Myocyte (in vitro differentiated cells): ENCODE measurements around the gene KRTAP22-1. TPM values are rescaled to one million over a fixed set of nuclear protein-coding genes. Genes with fewer than 3 reads are reported as not detected.

Experiments used
- DNase-seq: peaks from one replicate; pipeline ENCODE4 v3.0.0-alpha.2; 2012; ENCODE audit warnings: low read depth
- polyA plus RNA-seq: library from polyadenylated mRNA; unstranded; fragments of >200 nt; gene quantifications from one replicate; pipeline ENCODE4 v1.2.1, GENCODE V29; 2012; ENCODE audit warnings: missing spikeins
- total RNA-seq: library from RNA; depleted of rRNA; stranded (reverse); fragments of >200 nt; gene quantifications from 2 replicates; pipeline ENCODE4 v1.2.3, GENCODE V29; 2014

Gene KRTAP22-1
- total RNA-seq, result not detected in 2 replicates
- not detected for polyA plus RNA-seq

GRCh38 chr21:30600787-30601186 lies at the start of gene KRTAP22-1:
TSS of gene KRTAP22-1 (plus strand) at chr21:30601087.
- no peak for DNase-seq

GRCh38 chr21:30552782-30553181 lies 48.1 kb upstream of the KRTAP22-1 start:
- no peak for DNase-seq

- no peak for DNase-seq
Observed at GRCh38 chr21:30555095-30555494, 45.8 kb upstream of the KRTAP22-1 start.

- no peak for DNase-seq
Observed at GRCh38 chr21:30561264-30561895, 39.5 kb upstream of the KRTAP22-1 start, which contains the start of gene KRTAP19-7. TSS of gene KRTAP19-7 (minus strand) at chr21:30561314. CDS start at chr21:30561289, 25 bp downstream.

GRCh38 chr21:30561957-30562356 lies 38.9 kb upstream of the KRTAP22-1 start:
- no peak for DNase-seq

GRCh38 chr21:30563072-30563471 lies 37.8 kb upstream of the KRTAP22-1 start:
- no peak for DNase-seq

- DNase-seq, result no peak
Observed at GRCh38 chr21:30563630-30564029, 37.3 kb upstream of the KRTAP22-1 start.

- no peak for DNase-seq
Observed at GRCh38 chr21:30567617-30568016, 33.3 kb upstream of the KRTAP22-1 start.

- DNase-seq, result no peak
Observed at GRCh38 chr21:30577766-30578165, 23.1 kb upstream of the KRTAP22-1 start.

- DNase-seq, result no peak
Observed at GRCh38 chr21:30579346-30579745, 21.5 kb upstream of the KRTAP22-1 start.

GRCh38 chr21:30580132-30580531 lies 20.8 kb upstream of the KRTAP22-1 start:
- no peak for DNase-seq

GRCh38 chr21:30582870-30583269 lies 18.0 kb upstream of the KRTAP22-1 start:
- DNase-seq, result no peak

- no peak for DNase-seq
Observed at GRCh38 chr21:30590297-30590696, 10.6 kb upstream of the KRTAP22-1 start, which contains the start of gene KRTAP22-2. TSS of gene KRTAP22-2 (minus strand) at chr21:30590397.

- DNase-seq, result no peak
Observed at GRCh38 chr21:30592140-30592539, 8.7 kb upstream of the KRTAP22-1 start, which contains the start of gene KRTAP6-3. TSS of gene KRTAP6-3 (plus strand) at chr21:30592440. CDS start at chr21:30592446, 6 bp downstream.

- no peak for DNase-seq
Observed at GRCh38 chr21:30598802-30599201, 2.1 kb upstream of the KRTAP22-1 start, which contains the start of gene KRTAP6-2. TSS of gene KRTAP6-2 (minus strand) at chr21:30598902. CDS start at chr21:30598874, 28 bp downstream.

- no peak for DNase-seq
Observed at GRCh38 chr21:30605968-30606367, 5.1 kb downstream of the KRTAP22-1 start.

- DNase-seq, result no peak
Observed at GRCh38 chr21:30612132-30612531, 11.2 kb downstream of the KRTAP22-1 start.

- no peak for DNase-seq
Observed at GRCh38 chr21:30613836-30614235, 12.9 kb downstream of the KRTAP22-1 start, which contains the start of gene KRTAP6-1. TSS of gene KRTAP6-1 (minus strand) at chr21:30613930. CDS start at chr21:30613904, 26 bp downstream.

- no peak for DNase-seq
Observed at GRCh38 chr21:30615199-30615598, 14.3 kb downstream of the KRTAP22-1 start.

- no peak for DNase-seq
Observed at GRCh38 chr21:30616125-30616524, 15.2 kb downstream of the KRTAP22-1 start, which contains the start of gene KRTAP20-1. TSS of gene KRTAP20-1 (plus strand) at chr21:30616425. CDS start at chr21:30616455, 30 bp downstream.

- no peak for DNase-seq
Observed at GRCh38 chr21:30620080-30620479, 19.2 kb downstream of the KRTAP22-1 start.

GRCh38 chr21:30620522-30620921 lies 19.6 kb downstream of the KRTAP22-1 start, which contains the start of gene KRTAP20-4:
TSS of gene KRTAP20-4 (plus strand) at chr21:30620627.
- DNase-seq, result no peak

GRCh38 chr21:30623362-30623761 lies 22.5 kb downstream of the KRTAP22-1 start:
- DNase-seq, result no peak
